ENCODE data around the gene PRKAR2B. TPM values are rescaled to one million over a fixed set of nuclear protein-coding genes. Genes with fewer than 3 reads are reported as not detected.
A peak's percentile ranks its signal among the peaks of the same experiment; 100 is the strongest.

Gene PRKAR2B
- polyA plus RNA-seq, 3 donors, result 2.5 to 5.6 (median 3.5) TPM

DNA sequence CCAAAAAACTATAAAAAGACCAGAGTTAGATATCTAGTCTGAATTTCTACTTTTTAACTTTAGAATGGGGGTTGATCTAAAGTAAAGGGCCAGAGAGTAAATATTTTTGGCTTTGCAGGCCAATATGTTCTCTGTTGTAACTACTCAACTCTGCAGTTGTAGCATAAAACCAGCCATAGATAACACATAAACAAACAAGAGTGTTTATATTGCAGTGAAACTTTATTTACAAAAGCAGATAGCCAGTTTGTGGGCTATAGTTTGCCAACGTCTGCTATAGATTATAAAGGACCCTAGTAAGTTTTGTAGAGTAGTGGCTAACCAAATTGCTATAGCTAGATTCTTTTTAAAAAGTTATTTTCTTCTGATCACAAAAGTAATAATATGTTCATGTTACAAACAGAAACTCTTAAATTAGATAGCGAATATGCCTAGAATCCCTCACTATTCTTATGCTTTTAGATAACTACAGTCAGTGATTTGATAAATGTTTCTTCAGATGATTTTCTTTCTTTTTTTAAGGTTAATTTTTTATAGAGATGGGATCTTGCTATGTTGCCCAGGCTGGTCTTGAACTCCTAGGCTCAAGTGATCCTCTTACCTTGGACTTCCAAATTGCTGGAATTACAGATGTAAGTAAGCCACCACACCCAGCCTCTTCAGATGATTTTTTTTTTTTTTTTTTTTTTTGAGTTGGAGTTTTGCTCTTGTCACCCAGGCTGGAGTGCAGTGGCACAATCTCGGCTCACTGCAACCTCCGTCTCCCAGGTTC lies 100.7 kb downstream of the PRKAR2B start:
- Histone ChIP-seq H3K9me3 (replicated peaks in 1 of 2; ENCODE audit: control insufficient read depth in 1 of 2, insufficient read depth in 1 of 2, low read length in 2 of 2) (no peaks in the 10 kb centered on the region), H3K27me3 (ENCODE audit: control insufficient read depth in 2 of 2, insufficient read depth in 2 of 2, low read length in 2 of 2) (no peaks in the 10 kb centered on the region), H4K20me1 (ENCODE audit: insufficient read depth, low read length) (no peaks in the 10 kb centered on the region), H3K4me2 (replicated peaks; ENCODE audit: extremely low read depth, low read length, poor library complexity, severe bottlenecking) (no peak overlapping the region), H3K9ac (ENCODE audit: insufficient read depth, low read length, poor library complexity, severe bottlenecking) (no peak overlapping the region), H3K79me2 (ENCODE audit: insufficient read depth, low read length) (no peaks in the 10 kb centered on the region), H2AFZ (ENCODE audit: insufficient read depth, low read depth, low read length, poor library complexity, severe bottlenecking) (no peak overlapping the region), H3K4me1 (ENCODE audit: control insufficient read depth in 1 of 2, insufficient read depth in 2 of 2, low read length in 2 of 2) (no peaks in the 10 kb centered on the region), H3K4me3 (replicated peaks in 1 of 3; ENCODE audit: low read depth in 2 of 3, low read length in 3 of 3) (no peak overlapping the region), H3K36me3 (replicated peaks in 1 of 2; ENCODE audit: control insufficient read depth in 1 of 2, insufficient read depth in 2 of 2, low read length in 2 of 2) (peaks cover 0 to 8% of the 10 kb centered on the region in 2 donors), H3K27ac (ENCODE audit: low read depth in 1 of 2, low read length in 2 of 2) (no peak overlapping the region)
- H3K36me3 Mint-ChIP-seq, result peaks cover 3 to 9% of the 10 kb centered on the region in 2 donors
- H3K4me1 Mint-ChIP-seq, result peaks cover 6% of the 10 kb centered on the region
- no peak overlapping the region for H3K4me3 Mint-ChIP-seq
- intact Hi-C loops (cut with micrococcal nuclease), result loop anchor here in 1 of 2 donors (5.0 kb wide), 1 partner anchor 353 kb away; no protein-coding TSS in a partner anchor
- H3K27ac Mint-ChIP-seq, result no peak overlapping the region
- no peaks in the 10 kb centered on the region for H3K9me3 Mint-ChIP-seq
- TF ChIP-seq, protein P1, sequence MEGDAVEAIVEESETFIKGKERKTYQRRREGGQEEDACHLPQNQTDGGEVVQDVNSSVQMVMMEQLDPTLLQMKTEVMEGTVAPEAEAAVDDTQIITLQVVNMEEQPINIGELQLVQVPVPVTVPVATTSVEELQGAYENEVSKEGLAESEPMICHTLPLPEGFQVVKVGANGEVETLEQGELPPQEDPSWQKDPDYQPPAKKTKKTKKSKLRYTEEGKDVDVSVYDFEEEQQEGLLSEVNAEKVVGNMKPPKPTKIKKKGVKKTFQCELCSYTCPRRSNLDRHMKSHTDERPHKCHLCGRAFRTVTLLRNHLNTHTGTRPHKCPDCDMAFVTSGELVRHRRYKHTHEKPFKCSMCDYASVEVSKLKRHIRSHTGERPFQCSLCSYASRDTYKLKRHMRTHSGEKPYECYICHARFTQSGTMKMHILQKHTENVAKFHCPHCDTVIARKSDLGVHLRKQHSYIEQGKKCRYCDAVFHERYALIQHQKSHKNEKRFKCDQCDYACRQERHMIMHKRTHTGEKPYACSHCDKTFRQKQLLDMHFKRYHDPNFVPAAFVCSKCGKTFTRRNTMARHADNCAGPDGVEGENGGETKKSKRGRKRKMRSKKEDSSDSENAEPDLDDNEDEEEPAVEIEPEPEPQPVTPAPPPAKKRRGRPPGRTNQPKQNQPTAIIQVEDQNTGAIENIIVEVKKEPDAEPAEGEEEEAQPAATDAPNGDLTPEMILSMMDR (IDR thresholded peaks at IDR 0.05), result no peak
- 60% methylated on average over 1 of the region's 4 CpGs for WGBS (ENCODE audit: insufficient coverage)
- no peaks in the 10 kb centered on the region for H3K27me3 Mint-ChIP-seq (ENCODE audit: low read depth in 3 of 3)
- DNase-seq, result no peak

- Histone ChIP-seq H4K20me1 (ENCODE audit: insufficient read depth, low read length) (no peaks in the 10 kb centered on the region), H2AFZ (ENCODE audit: insufficient read depth, low read depth, low read length, poor library complexity, severe bottlenecking) (no peak overlapping the region), H3K79me2 (ENCODE audit: insufficient read depth, low read length) (no peaks in the 10 kb centered on the region), H3K4me1 (ENCODE audit: control insufficient read depth in 1 of 2, insufficient read depth in 2 of 2, low read length in 2 of 2) (no peaks in the 10 kb centered on the region), H3K4me2 (replicated peaks; ENCODE audit: extremely low read depth, low read length, poor library complexity, severe bottlenecking) (no peak overlapping the region), H3K9ac (ENCODE audit: insufficient read depth, low read length, poor library complexity, severe bottlenecking) (no peak overlapping the region), H3K36me3 (replicated peaks in 1 of 2; ENCODE audit: control insufficient read depth in 1 of 2, insufficient read depth in 2 of 2, low read length in 2 of 2) (peaks cover 0 to 8% of the 10 kb centered on the region in 2 donors), H3K27me3 (ENCODE audit: control insufficient read depth in 2 of 2, insufficient read depth in 2 of 2, low read length in 2 of 2) (no peaks in the 10 kb centered on the region), H3K4me3 (replicated peaks in 1 of 3; ENCODE audit: low read depth in 2 of 3, low read length in 3 of 3) (no peak overlapping the region), H3K9me3 (replicated peaks in 1 of 2; ENCODE audit: control insufficient read depth in 1 of 2, insufficient read depth in 1 of 2, low read length in 2 of 2) (no peaks in the 10 kb centered on the region), H3K27ac (ENCODE audit: low read depth in 1 of 2, low read length in 2 of 2) (no peak overlapping the region)
- DNase-seq, result peak; percentile 15 to 35 (median 25)
- peaks cover 7 to 15% of the 10 kb centered on the region in 2 donors for H3K36me3 Mint-ChIP-seq
- no peak overlapping the region for H3K27ac Mint-ChIP-seq
- TF ChIP-seq, protein P1 (IDR thresholded peaks at IDR 0.05), result peak; percentile 75
- no peak overlapping the region for H3K4me3 Mint-ChIP-seq
- WGBS (ENCODE audit: insufficient coverage), result no CpG with 5 or more reads among the region's 3 CpGs
- H3K27me3 Mint-ChIP-seq (ENCODE audit: low read depth in 3 of 3), result no peaks in the 10 kb centered on the region
- no peaks in the 10 kb centered on the region for H3K9me3 Mint-ChIP-seq
- intact Hi-C loops (cut with micrococcal nuclease), result loop anchor here in 1 of 2 donors (5.0 kb wide), 1 partner anchor 355 kb away; no protein-coding TSS in a partner anchor
- peaks cover 6% of the 10 kb centered on the region for H3K4me1 Mint-ChIP-seq
Measured at GRCh38 chr7:107147464-107148393, 103.2 kb downstream of the PRKAR2B start.

Data from CD14-positive monocyte (primary cell).